Measurements from ENCODE around the gene GPS2. TPM values are rescaled to one million over a fixed set of nuclear protein-coding genes. Genes with fewer than 3 reads are reported as not detected.
A peak's percentile ranks its signal among the peaks of the same experiment; 100 is the strongest.

The GPS2 gene
- total RNA-seq, 1 donor from 2014 or later = 59.0 TPM

- Mint-ChIP-seq H3K27me3 (ENCODE audit: insufficient read depth) (peaks cover 34% of the 10 kb centered on the region), H3K27ac (peak within 1 kb of the TSS; percentile 40), H3K36me3 (ENCODE audit: low read depth) (peaks cover 2% of the 10 kb centered on the region), H3K4me3 (peak within 1 kb of the TSS; percentile 79), H3K9me3 (no peaks in the 10 kb centered on the region), H3K4me1 (ENCODE audit: low read depth) (peaks cover 16% of the 10 kb centered on the region)
- intact Hi-C loops (cut with micrococcal nuclease) = loop anchor here (1.0 to 2.0 kb wide), 7 partner anchors 19 to 123 kb away; partner anchors contain the start of genes ACAP1, CLDN7, EIF5A and PHF23
- DNase-seq (ENCODE audit: low spot score) = peak; percentile 78
Observed at GRCh38 chr17:7281074-7281952, 33.8 kb downstream of the GPS2 start, which contains the start of gene SLC2A4. SLC2A4 (plus strand) TSS chr17:7281718; CDS start chr17:7281935, 217 bp downstream.

GRCh38 chr17:7280519-7281073 lies 34.6 kb downstream of the GPS2 start:
- Mint-ChIP-seq H3K27ac (peak overlapping the region; percentile 25), H3K36me3 (ENCODE audit: low read depth) (peaks cover 2% of the 10 kb centered on the region), H3K27me3 (ENCODE audit: insufficient read depth) (peaks cover 32% of the 10 kb centered on the region), H3K4me3 (peak overlapping the region; percentile 79), H3K4me1 (ENCODE audit: low read depth) (peaks cover 16% of the 10 kb centered on the region), H3K9me3 (no peaks in the 10 kb centered on the region)
- intact Hi-C loops (cut with micrococcal nuclease) = loop anchor here (1.0 to 2.0 kb wide), 8 partner anchors 16 to 124 kb away; partner anchors contain the start of genes ACAP1, CLDN7, EIF5A and PHF23
- DNase-seq (ENCODE audit: low spot score) = peak; percentile 69

GRCh38 chr17:7279448-7279847 lies 35.7 kb downstream of the GPS2 start:
- Mint-ChIP-seq H3K9me3 (no peaks in the 10 kb centered on the region), H3K27me3 (ENCODE audit: insufficient read depth) (peaks cover 30% of the 10 kb centered on the region), H3K4me1 (ENCODE audit: low read depth) (peaks cover 16% of the 10 kb centered on the region), H3K36me3 (ENCODE audit: low read depth) (peaks cover 2% of the 10 kb centered on the region), H3K4me3 (no peak overlapping the region), H3K27ac (no peak overlapping the region)
- DNase-seq (ENCODE audit: low spot score) = no peak
- intact Hi-C loops (cut with micrococcal nuclease) = no loop called here

GRCh38 chr17:7266784-7267183 lies 48.4 kb downstream of the GPS2 start:
- no peak for DNase-seq (ENCODE audit: low spot score)
- H3K27me3 Mint-ChIP-seq (ENCODE audit: insufficient read depth) = peaks cover 23% of the 10 kb centered on the region
- no peak overlapping the region for H3K4me3 Mint-ChIP-seq
- no peaks in the 10 kb centered on the region for H3K9me3 Mint-ChIP-seq
- H3K27ac Mint-ChIP-seq = no peak overlapping the region
- no peaks in the 10 kb centered on the region for H3K36me3 Mint-ChIP-seq (ENCODE audit: low read depth)
- peaks cover 19% of the 10 kb centered on the region for H3K4me1 Mint-ChIP-seq (ENCODE audit: low read depth)
- intact Hi-C loops (cut with micrococcal nuclease) = no loop called here

GRCh38 chr17:7263801-7264078 lies 51.4 kb downstream of the GPS2 start:
- Mint-ChIP-seq H3K4me3 (peak overlapping the region; percentile 73), H3K9me3 (no peaks in the 10 kb centered on the region), H3K27me3 (ENCODE audit: insufficient read depth) (peaks cover 23% of the 10 kb centered on the region), H3K27ac (no peak overlapping the region), H3K36me3 (ENCODE audit: low read depth) (peaks cover 8% of the 10 kb centered on the region), H3K4me1 (ENCODE audit: low read depth) (peaks cover 30% of the 10 kb centered on the region)
- intact Hi-C loops (cut with micrococcal nuclease) = loop anchor here (2.0 kb wide), 1 partner anchor 17 kb away; the partner anchor contains the start of gene SLC2A4
- no peak for DNase-seq (ENCODE audit: low spot score)

GRCh38 chr17:7262935-7263800 lies 52.0 kb downstream of the GPS2 start:
- H3K4me3 Mint-ChIP-seq = peak overlapping the region; percentile 73
- no peak for DNase-seq (ENCODE audit: low spot score)
- intact Hi-C loops (cut with micrococcal nuclease) = loop anchor here (2.0 kb wide), 1 partner anchor 18 kb away; the partner anchor contains the start of gene SLC2A4

More at GRCh38 chr17:7262935-7263800, 52.0 kb downstream of the GPS2 start:
- H3K36me3 Mint-ChIP-seq (ENCODE audit: low read depth) = peaks cover 11% of the 10 kb centered on the region
- H3K27ac Mint-ChIP-seq = peak overlapping the region; percentile 49
- H3K27me3 Mint-ChIP-seq (ENCODE audit: insufficient read depth) = peaks cover 23% of the 10 kb centered on the region
- H3K4me1 Mint-ChIP-seq (ENCODE audit: low read depth) = peaks cover 32% of the 10 kb centered on the region
- no peaks in the 10 kb centered on the region for H3K9me3 Mint-ChIP-seq

Other genes with a start within 250 kb of the GPS2 start
- gene CLEC10A, start 235.1 kb downstream of the GPS2 start, total RNA-seq = not detected in 2 replicates
- gene ASGR2, start 200.5 kb downstream of the GPS2 start, total RNA-seq = not detected in 2 replicates
- gene ASGR1, start 136.0 kb downstream of the GPS2 start, total RNA-seq = 1.1 and 1.6 TPM in 2 replicates
- gene DLG4, start 95.5 kb downstream of the GPS2 start, total RNA-seq = 15.3 and 15.5 TPM in 2 replicates
- 287 and 294 TPM in 2 replicates for gene ACADVL, start 95.4 kb downstream of the GPS2 start, total RNA-seq
- gene DVL2, start 80.8 kb downstream of the GPS2 start, total RNA-seq = 70.0 and 73.5 TPM in 2 replicates
- 52.5 and 55.4 TPM in 2 replicates for gene PHF23, start 75.9 kb downstream of the GPS2 start, total RNA-seq
- gene GABARAP, start 72.9 kb downstream of the GPS2 start, total RNA-seq = 146 and 148 TPM in 2 replicates
- gene CTDNEP1, start 63.6 kb downstream of the GPS2 start, total RNA-seq = 191 and 193 TPM in 2 replicates
- 73.6 and 75.5 TPM in 2 replicates for gene ELP5, start 63.1 kb downstream of the GPS2 start, total RNA-seq
- gene CLDN7, start 52.9 kb downstream of the GPS2 start, total RNA-seq = 0.15 and 0.60 TPM in 2 replicates
- 0.17 and 0.31 TPM in 2 replicates for gene SLC2A4, start 33.6 kb downstream of the GPS2 start, total RNA-seq
- 0.36 TPM in 1 of 2 replicates, not detected in the other for gene YBX2, start 20.7 kb downstream of the GPS2 start, total RNA-seq
- 1,241 and 1,262 TPM in 2 replicates for gene EIF5A, start 7.7 kb downstream of the GPS2 start, total RNA-seq
- 57.1 and 60.9 TPM in 2 replicates for gene NEURL4, start 14.0 kb upstream of the GPS2 start, total RNA-seq
- 260 and 266 TPM in 2 replicates for gene ACAP1, start 21.2 kb upstream of the GPS2 start, total RNA-seq
- gene KCTD11, start 36.8 kb upstream of the GPS2 start, total RNA-seq = 5.3 TPM in 2 replicates
- 0.17 TPM in 1 of 2 replicates, not detected in the other for gene TMEM95, start 39.8 kb upstream of the GPS2 start, total RNA-seq
- 3.8 and 4.9 TPM in 2 replicates for gene TNK1, start 65.7 kb upstream of the GPS2 start, total RNA-seq
- 77.1 and 78.2 TPM in 2 replicates for gene PLSCR3, start 79.2 kb upstream of the GPS2 start, total RNA-seq
- 53.5 and 54.7 TPM in 2 replicates for gene TMEM256, start 88.7 kb upstream of the GPS2 start, total RNA-seq
- 2.3 and 2.7 TPM in 2 replicates for gene NLGN2, start 92.5 kb upstream of the GPS2 start, total RNA-seq
- not detected in 2 replicates for gene SPEM1, start 105.0 kb upstream of the GPS2 start, total RNA-seq
- not detected in 2 replicates for gene SPEM2, start 110.3 kb upstream of the GPS2 start, total RNA-seq
- not detected in 2 replicates for gene SPEM3, start 113.5 kb upstream of the GPS2 start, total RNA-seq
- 12.3 and 14.0 TPM in 2 replicates for gene TMEM102, start 120.1 kb upstream of the GPS2 start, total RNA-seq
- gene FGF11, start 124.2 kb upstream of the GPS2 start, total RNA-seq = 5.3 and 6.4 TPM in 2 replicates
- gene CHRNB1, start 129.7 kb upstream of the GPS2 start, total RNA-seq = 6.6 and 7.0 TPM in 2 replicates
- 15.1 and 16.0 TPM in 2 replicates for gene ZBTB4, start 164.3 kb upstream of the GPS2 start, total RNA-seq
- not detected in 2 replicates for gene SLC35G6, start 166.1 kb upstream of the GPS2 start, total RNA-seq
- 221 and 223 TPM in 2 replicates for gene POLR2A, start 169.0 kb upstream of the GPS2 start, total RNA-seq
- gene TNFSF12, start 233.7 kb upstream of the GPS2 start, total RNA-seq = 18.6 and 26.5 TPM in 2 replicates
- 2.2 and 3.3 TPM in 2 replicates for gene TNFSF13, start 243.4 kb upstream of the GPS2 start, total RNA-seq
- gene SENP3, start 246.6 kb upstream of the GPS2 start, total RNA-seq = 102 and 104 TPM in 2 replicates